Fibroblast of lung (primary cell): ENCODE measurements around the gene NT5C.
"Not testable (repeated sequence)": the region's sequence is repeated elsewhere in the genome, so short reads cannot be mapped to it uniquely, and the experiment has no call there.

ENCODE experiments used
- EZH2 ChIP-seq: IDR thresholded peaks from 2 replicates; pipeline ENCODE4 v1.5.1; 2012; ENCODE audit warnings: low read length, control low read depth, mild to moderate bottlenecking; ENCODE audit errors: missing control alignments
- TF ChIP-seq, protein P1 (sequence below), 2 donors: IDR thresholded peaks in 1 of 2; conservative IDR thresholded peaks in 1 of 2; 1 replicate in 1 of 2; 2 replicates in 1 of 2; pipeline ENCODE4 v1.5.1; 2011 to 2012; ENCODE audit warnings: low read length in 2 of 2, control low read depth in 1 of 2, inconsistent platforms in 1 of 2, low read depth in 1 of 2, mild to moderate bottlenecking in 1 of 2

- TF ChIP-seq, protein P1, sequence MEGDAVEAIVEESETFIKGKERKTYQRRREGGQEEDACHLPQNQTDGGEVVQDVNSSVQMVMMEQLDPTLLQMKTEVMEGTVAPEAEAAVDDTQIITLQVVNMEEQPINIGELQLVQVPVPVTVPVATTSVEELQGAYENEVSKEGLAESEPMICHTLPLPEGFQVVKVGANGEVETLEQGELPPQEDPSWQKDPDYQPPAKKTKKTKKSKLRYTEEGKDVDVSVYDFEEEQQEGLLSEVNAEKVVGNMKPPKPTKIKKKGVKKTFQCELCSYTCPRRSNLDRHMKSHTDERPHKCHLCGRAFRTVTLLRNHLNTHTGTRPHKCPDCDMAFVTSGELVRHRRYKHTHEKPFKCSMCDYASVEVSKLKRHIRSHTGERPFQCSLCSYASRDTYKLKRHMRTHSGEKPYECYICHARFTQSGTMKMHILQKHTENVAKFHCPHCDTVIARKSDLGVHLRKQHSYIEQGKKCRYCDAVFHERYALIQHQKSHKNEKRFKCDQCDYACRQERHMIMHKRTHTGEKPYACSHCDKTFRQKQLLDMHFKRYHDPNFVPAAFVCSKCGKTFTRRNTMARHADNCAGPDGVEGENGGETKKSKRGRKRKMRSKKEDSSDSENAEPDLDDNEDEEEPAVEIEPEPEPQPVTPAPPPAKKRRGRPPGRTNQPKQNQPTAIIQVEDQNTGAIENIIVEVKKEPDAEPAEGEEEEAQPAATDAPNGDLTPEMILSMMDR (conservative IDR thresholded peaks at IDR 0.05 in 1 of 2, IDR thresholded peaks at IDR 0.05 in 1 of 2; ENCODE audit: low read depth in 1 of 2, low read length in 2 of 2), result not testable (repeated sequence)
- TF ChIP-seq EZH2, result not testable (repeated sequence)
Measured at GRCh38 chr17:75137762-75138161, 6.2 kb upstream of the NT5C start.
